ENCODE measurements around the gene RAB20. TPM values are rescaled to one million over a fixed set of nuclear protein-coding genes. Genes with fewer than 3 reads are reported as not detected.

RAB20 gene
- total and polyA plus RNA-seq, 2 of the 8 experiments (the other 6 are each of a cell fraction or from before 2014, with no cell fraction given): 14.8 to 27.9 TPM

DNA sequence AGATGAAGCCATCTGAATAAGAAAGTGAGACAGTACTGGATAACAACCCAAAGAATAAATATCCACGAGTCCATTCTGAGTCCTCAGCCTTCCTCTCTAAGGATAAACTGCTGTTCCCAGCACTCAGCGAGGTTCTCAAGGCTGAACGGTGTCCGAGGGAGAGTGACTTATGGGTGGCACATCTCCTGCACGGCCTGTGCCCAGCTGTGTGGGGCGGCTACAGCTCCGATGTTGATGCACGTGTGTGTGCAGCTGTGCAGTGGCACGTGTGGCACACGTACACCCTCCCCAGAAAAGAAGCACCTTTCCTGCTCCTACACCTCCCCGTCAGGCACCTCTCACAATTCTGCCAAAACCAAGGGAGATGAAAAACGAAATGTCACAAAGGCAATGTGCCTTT lies 45.0 kb downstream of the RAB20 start:
- H4K91ac ChIP-seq (replicated peaks; ENCODE audit: insufficient read length, low read length): no peak overlapping the region
- POLR2A ChIA-PET (ENCODE audit: partially characterized antibody): no interaction called here
- 0 out of 2 replicates have a peak overlapping the region, but pooled peaks have one; percentile 72 for H2BK15ac ChIP-seq (ENCODE audit: low read length)
- no peaks in the 10 kb centered on the region for H3K79me1 ChIP-seq (ENCODE audit: low read depth, low read length)
- H2BK120ac ChIP-seq (replicated peaks; ENCODE audit: low read depth, low read length): no peak overlapping the region
- FAIRE-seq: no peak
- no peaks in the 10 kb centered on the region for H3K79me2 ChIP-seq (ENCODE audit: control insufficient read depth in 1 of 2, insufficient read depth in 2 of 2, low read length in 2 of 2)
- H3K23me2 ChIP-seq (ENCODE audit: low read depth, low read length): no peaks in the 10 kb centered on the region
- 83% methylated on average over 12 of the region's 12 CpGs; no CpG with 5 or more reads in 1 of the 2 experiments for WGBS, 2 experiments (ENCODE audit: extremely low coverage in 1 of 2, insufficient coverage in 1 of 2, insufficient read length in 1 of 2, insufficient replicate concordance in 2 of 2, low coverage in 1 of 2, low lambda C conversion rate in 2 of 2, missing lambda C conversion rate in 1 of 2)
- H4K8ac ChIP-seq (ENCODE audit: extremely low read depth, insufficient read depth, low read length): no peak overlapping the region; the same call in 1 of the 2 replicates
- H3K4me3 ChIP-seq (ENCODE audit: extremely low read depth in 1 of 4, insufficient read depth in 2 of 4, low read depth in 3 of 4, low read length in 4 of 4): no peak overlapping the region
- H4K20me1 ChIP-seq (replicated peaks in 1 of 2; ENCODE audit: control insufficient read depth in 1 of 2, insufficient read depth in 2 of 2, low read length in 2 of 2): no peaks in the 10 kb centered on the region
- H3K14ac ChIP-seq (ENCODE audit: insufficient read length): no peak overlapping the region
- H3K9ac ChIP-seq (replicated peaks in 1 of 4; ENCODE audit: extremely low read depth in 1 of 4, low read depth in 3 of 4, low read length in 3 of 4): no peak overlapping the region
- no peak overlapping the region for H2BK20ac ChIP-seq (ENCODE audit: low read length)
- no peaks in the 10 kb centered on the region for H3K9me3 ChIP-seq (ENCODE audit: insufficient read depth in 2 of 2, low read depth in 1 of 2, low read length in 1 of 2)
- no peak overlapping the region for H2BK12ac ChIP-seq (ENCODE audit: low read depth, low read length)
- H3K4me1 ChIP-seq (replicated peaks in 1 of 4; ENCODE audit: control insufficient read depth in 3 of 4, insufficient read depth in 4 of 4, low read length in 3 of 4): no peaks in the 10 kb centered on the region
- no peak overlapping the region for H3K23ac ChIP-seq (ENCODE audit: insufficient read length)
- H3K27me3 ChIP-seq (replicated peaks in 1 of 4; ENCODE audit: control insufficient read depth in 3 of 4, extremely low read depth in 1 of 4, insufficient read depth in 3 of 4, low read length in 3 of 4): no peaks in the 10 kb centered on the region
- TF ChIP-seq GABPA (IDR thresholded peaks at IDR 0.05; ENCODE audit: borderline replicate concordance, insufficient read depth, low read length) (no peak), BACH1 (IDR thresholded peaks at IDR 0.05; ENCODE audit: low read length) (no peak), JUN (IDR thresholded peaks at IDR 0.05; ENCODE audit: low read depth, low read length) (no peak), RAD21 (IDR thresholded peaks at IDR 0.05 in 1 of 2, conservative IDR thresholded peaks at IDR 0.05 in 1 of 2; ENCODE audit: low read depth in 2 of 2, low read length in 2 of 2) (no peak), SP4 (IDR thresholded peaks at IDR 0.05; ENCODE audit: low read length) (no peak)
- H2BK5ac ChIP-seq (ENCODE audit: low read depth, low read length): no peak overlapping the region
- H3K18ac ChIP-seq (ENCODE audit: extremely low read depth, low read length): no peak overlapping the region; the same call in 1 of the 2 replicates
- DNase-seq (ENCODE audit: low read depth in 1 of 2, low spot score in 2 of 2): no peak
- CTCF ChIA-PET (ENCODE audit: partially characterized antibody): interaction anchor here (0.6 to 1.4 kb wide), 4 partner anchors 15 to 291 kb away, joined by 3 read pairs; no protein-coding TSS in a partner anchor
- no peak overlapping the region for H4K5ac ChIP-seq (ENCODE audit: insufficient read length, low read depth, low read length)
- no peak overlapping the region for H2AK5ac ChIP-seq (ENCODE audit: low read depth, low read length)
- H3K56ac ChIP-seq (replicated peaks; ENCODE audit: insufficient read length, low read depth, low read length): no peak overlapping the region
- H3K27ac ChIP-seq (ENCODE audit: low read depth, low read length): no peak overlapping the region
- no peak overlapping the region for H3K4me2 ChIP-seq (ENCODE audit: insufficient read depth in 1 of 2, low read depth in 2 of 2, low read length in 2 of 2)
- no peak overlapping the region for H2AFZ ChIP-seq (ENCODE audit: low read length)
- H3K36me3 ChIP-seq (ENCODE audit: control insufficient read depth in 2 of 4, insufficient read depth in 4 of 4, low read length in 3 of 4): peaks cover 0 to 11% (median 6%) of the 10 kb centered on the region in 4 experiments; a peak in 4 of 8 replicates
- H3K4ac ChIP-seq (replicated peaks; ENCODE audit: insufficient read length, low read depth, low read length): no peak overlapping the region
